ENCODE data around the gene CDC42BPB.

The CDC42BPB gene

GRCh38 chr14:102903248-102903888 is 154.0 kb downstream of the CDC42BPB start:
- Histone ChIP-seq H3K9me3 (ENCODE audit: control insufficient read depth, insufficient read depth, low read length) (no peaks in the 10 kb centered on the region), H3K27ac (ENCODE audit: low read depth, low read length) (no peak overlapping the region), H3K27me3 (ENCODE audit: control insufficient read depth, low read length) (no peaks in the 10 kb centered on the region), H3K79me2 (ENCODE audit: control insufficient read depth, low read length) (no peaks in the 10 kb centered on the region), H3F3A (ENCODE audit: control insufficient read depth, insufficient read depth) (peaks cover 16% of the 10 kb centered on the region), H3K4me3 (ENCODE audit: low read length) (no peak overlapping the region), H3K4me1 (ENCODE audit: control insufficient read depth, low read length) (peaks cover 45% of the 10 kb centered on the region), H4K20me1 (ENCODE audit: control insufficient read depth, insufficient read depth, low read depth, low read length) (peaks cover 23% of the 10 kb centered on the region), H3K4me2 (ENCODE audit: low read length) (no peak overlapping the region), H3K9me2 (replicated peaks; ENCODE audit: control insufficient read depth, low read length) (no peaks in the 10 kb centered on the region), H3K36me3 (ENCODE audit: control insufficient read depth, low read length) (peaks cover 29% of the 10 kb centered on the region)
- TF ChIP-seq EZH2phosphoT487 (IDR thresholded peaks at IDR 0.05; ENCODE audit: borderline replicate concordance, low read length), result no peak
- TF ChIP-seq, protein P1, sequence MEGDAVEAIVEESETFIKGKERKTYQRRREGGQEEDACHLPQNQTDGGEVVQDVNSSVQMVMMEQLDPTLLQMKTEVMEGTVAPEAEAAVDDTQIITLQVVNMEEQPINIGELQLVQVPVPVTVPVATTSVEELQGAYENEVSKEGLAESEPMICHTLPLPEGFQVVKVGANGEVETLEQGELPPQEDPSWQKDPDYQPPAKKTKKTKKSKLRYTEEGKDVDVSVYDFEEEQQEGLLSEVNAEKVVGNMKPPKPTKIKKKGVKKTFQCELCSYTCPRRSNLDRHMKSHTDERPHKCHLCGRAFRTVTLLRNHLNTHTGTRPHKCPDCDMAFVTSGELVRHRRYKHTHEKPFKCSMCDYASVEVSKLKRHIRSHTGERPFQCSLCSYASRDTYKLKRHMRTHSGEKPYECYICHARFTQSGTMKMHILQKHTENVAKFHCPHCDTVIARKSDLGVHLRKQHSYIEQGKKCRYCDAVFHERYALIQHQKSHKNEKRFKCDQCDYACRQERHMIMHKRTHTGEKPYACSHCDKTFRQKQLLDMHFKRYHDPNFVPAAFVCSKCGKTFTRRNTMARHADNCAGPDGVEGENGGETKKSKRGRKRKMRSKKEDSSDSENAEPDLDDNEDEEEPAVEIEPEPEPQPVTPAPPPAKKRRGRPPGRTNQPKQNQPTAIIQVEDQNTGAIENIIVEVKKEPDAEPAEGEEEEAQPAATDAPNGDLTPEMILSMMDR (IDR thresholded peaks at IDR 0.05; ENCODE audit: low read depth, low read length, poor library complexity, severe bottlenecking), result no peak

DNA sequence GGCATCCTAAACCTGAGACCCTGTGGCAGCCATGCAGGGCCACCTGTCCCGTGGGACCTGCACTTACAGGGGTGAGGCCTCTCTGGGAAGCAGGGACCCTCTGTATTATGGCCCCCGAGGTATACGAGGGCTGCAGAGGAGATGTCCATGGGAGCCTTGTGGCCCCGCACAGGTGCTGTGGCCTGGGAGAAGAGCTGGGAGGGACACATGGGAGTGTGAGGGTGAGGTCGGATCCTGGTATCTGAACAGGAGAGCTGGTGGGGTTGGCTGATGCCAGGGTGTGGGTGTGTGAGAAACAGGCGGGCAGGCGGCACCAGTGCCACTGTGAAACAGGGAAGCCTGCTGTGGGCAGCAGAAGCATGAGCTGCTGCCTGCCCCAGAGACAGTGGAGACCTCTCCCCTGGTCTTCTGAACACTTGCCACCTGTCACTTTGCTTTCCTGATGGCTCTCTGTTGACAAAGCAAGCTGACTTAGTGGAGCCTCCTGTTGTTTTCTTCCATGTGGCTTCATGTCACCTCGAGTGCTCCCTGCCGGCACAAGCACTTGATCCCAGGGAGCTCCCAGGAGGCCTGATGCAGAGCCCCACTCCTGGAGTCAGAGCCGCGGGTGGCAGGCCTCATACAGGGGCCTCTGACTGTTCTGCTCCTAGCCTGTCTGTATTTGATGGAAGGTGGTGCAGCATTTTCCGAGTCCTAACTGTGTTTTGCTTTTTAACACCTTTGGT is 154.7 kb downstream of the CDC42BPB start:
- peak overlapping the region; percentile 76 for H3K4me2 ChIP-seq (ENCODE audit: low read length)
- peaks cover 29% of the 10 kb centered on the region for H3K36me3 ChIP-seq (ENCODE audit: control insufficient read depth, low read length)

DNA sequence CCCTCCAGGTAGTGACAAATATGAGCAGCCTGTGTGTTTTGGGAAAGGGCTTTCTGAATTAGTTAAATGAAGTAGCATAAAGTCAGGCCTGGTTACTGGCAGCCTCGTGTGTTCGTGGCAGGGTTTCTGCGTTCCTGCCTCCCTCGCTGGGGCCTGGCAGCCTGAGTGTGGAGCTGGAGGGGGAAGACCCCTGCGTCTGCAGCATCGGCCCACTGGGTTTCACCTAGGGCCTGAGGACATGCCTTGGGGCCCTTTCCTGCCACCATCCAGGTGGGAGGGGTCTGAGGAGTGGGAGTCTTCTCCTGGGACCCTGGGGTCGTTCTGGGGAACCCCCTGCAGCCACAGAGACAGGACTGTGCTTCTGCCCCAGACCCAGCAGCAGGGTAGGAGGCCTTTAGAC is 155.3 kb downstream of the CDC42BPB start:
- H3K79me2 ChIP-seq (ENCODE audit: control insufficient read depth, low read length), result no peaks in the 10 kb centered on the region

More for the DNA sequence above, 154.7 kb downstream of the CDC42BPB start:
- H3K9me2 ChIP-seq (replicated peaks; ENCODE audit: control insufficient read depth, low read length), result no peaks in the 10 kb centered on the region
- H3K27me3 ChIP-seq (ENCODE audit: control insufficient read depth, low read length), result no peaks in the 10 kb centered on the region
- H3K79me2 ChIP-seq (ENCODE audit: control insufficient read depth, low read length), result no peaks in the 10 kb centered on the region
- TF ChIP-seq EZH2phosphoT487 (IDR thresholded peaks at IDR 0.05; ENCODE audit: borderline replicate concordance, low read length), result no peak
- TF ChIP-seq, protein P1 (IDR thresholded peaks at IDR 0.05; ENCODE audit: low read depth, low read length, poor library complexity, severe bottlenecking), result no peak
- no peak overlapping the region; the same call in 1 of the 2 replicates for H3K4me3 ChIP-seq (ENCODE audit: low read length)
- peaks cover 16% of the 10 kb centered on the region for H3F3A ChIP-seq (ENCODE audit: control insufficient read depth, insufficient read depth)
- 0 out of 2 replicates have a peak overlapping the region, but pooled peaks have one; percentile 69 for H3K27ac ChIP-seq (ENCODE audit: low read depth, low read length)
- peaks cover 46% of the 10 kb centered on the region for H3K4me1 ChIP-seq (ENCODE audit: control insufficient read depth, low read length)
- H4K20me1 ChIP-seq (ENCODE audit: control insufficient read depth, insufficient read depth, low read depth, low read length), result peaks cover 21% of the 10 kb centered on the region
- no peaks in the 10 kb centered on the region for H3K9me3 ChIP-seq (ENCODE audit: control insufficient read depth, insufficient read depth, low read length)

More for the DNA sequence above, 155.3 kb downstream of the CDC42BPB start:
- no peaks in the 10 kb centered on the region for H3K9me2 ChIP-seq (replicated peaks; ENCODE audit: control insufficient read depth, low read length)
- H3K4me2 ChIP-seq (ENCODE audit: low read length), result peak overlapping the region; percentile 76
- peaks cover 20% of the 10 kb centered on the region for H4K20me1 ChIP-seq (ENCODE audit: control insufficient read depth, insufficient read depth, low read depth, low read length)
- no peaks in the 10 kb centered on the region for H3K27me3 ChIP-seq (ENCODE audit: control insufficient read depth, low read length)
- no peaks in the 10 kb centered on the region for H3K9me3 ChIP-seq (ENCODE audit: control insufficient read depth, insufficient read depth, low read length)
- peaks cover 16% of the 10 kb centered on the region for H3F3A ChIP-seq (ENCODE audit: control insufficient read depth, insufficient read depth)
- TF ChIP-seq EZH2phosphoT487 (IDR thresholded peaks at IDR 0.05; ENCODE audit: borderline replicate concordance, low read length), result no peak
- TF ChIP-seq, protein P1 (IDR thresholded peaks at IDR 0.05; ENCODE audit: low read depth, low read length, poor library complexity, severe bottlenecking), result no peak
- peaks cover 46% of the 10 kb centered on the region for H3K4me1 ChIP-seq (ENCODE audit: control insufficient read depth, low read length)
- H3K36me3 ChIP-seq (ENCODE audit: control insufficient read depth, low read length), result peaks cover 29% of the 10 kb centered on the region
- H3K4me3 ChIP-seq (ENCODE audit: low read length), result peak overlapping the region; percentile 42
- H3K27ac ChIP-seq (ENCODE audit: low read depth, low read length), result peak overlapping the region; percentile 69

All from DOHH2 (cell line).